Endothelial cell of umbilical vein (primary cell): ENCODE results near the gene PLAAT3. TPM values are rescaled to one million over a fixed set of nuclear protein-coding genes. Genes with fewer than 3 reads are reported as not detected.
A peak's percentile ranks its signal among the peaks of the same experiment; 100 is the strongest.

Experiments used
- BruUV-seq: library from RNA; stranded (reverse); fragments of 400-500 nt; replicated peaks from 2 replicates; lab custom pipeline; 2021; lab: Mats Ljungman, UMichigan
- CTCF ChIA-PET: fragments of 300-600, 350-600 bp; sonication (Branson Sonifier 250); formaldehyde crosslinking; loops from one replicate; lab custom pipeline; 2021; ENCODE audit warnings: antibody characterized with exemption, inconsistent platforms; lab: Charles Lee
- POLR2A ChIA-PET: fragments of 300-600, 350-600 bp; sonication (Branson Sonifier 250); formaldehyde crosslinking; loops from one replicate; lab custom pipeline; 2021; ENCODE audit warnings: antibody characterized with exemption, inconsistent platforms; lab: Charles Lee
- DNase-seq: peaks from one replicate; pipeline ENCODE4 v3.0.0-alpha.2; 2011; ENCODE audit warnings: low read depth, low spot score
- FAIRE-seq: peaks from 2 replicates; lab custom pipeline; 2011; peaks lifted over from hg19 to GRCh38; lab: Jason Lieb, UNC
- H2AFZ ChIP-seq: 2 replicates; pipeline ENCODE4 v1.6.0; 2012; ENCODE audit warnings: low read depth, low read length, control low read depth, inconsistent platforms
- H3K27ac ChIP-seq: 2 replicates; pipeline ENCODE4 v1.5.1; 2011; ENCODE audit warnings: low read depth, mild to moderate bottlenecking, control low read depth, low read length, moderate library complexity; ENCODE audit not compliant: insufficient read depth
- H3K27me3 ChIP-seq, 2 experiments: 2 replicates each; pipeline versions ENCODE4 v1.6.0 to v1.6.1; 2011; ENCODE audit warnings: low read length in 2 of 2, mixed read lengths in 1 of 2; ENCODE audit not compliant: control insufficient read depth in 2 of 2, insufficient read depth in 2 of 2
- H3K36me3 ChIP-seq, 2 experiments: 2 replicates in 1 of 2; 3 replicates in 1 of 2; pipeline ENCODE4 v1.5.1; 2011; ENCODE audit warnings: low read length in 2 of 2, mild to moderate bottlenecking in 1 of 2, moderate library complexity in 1 of 2; ENCODE audit not compliant: control insufficient read depth in 2 of 2, insufficient read depth in 2 of 2; ENCODE audit errors: extremely low read depth in 1 of 2
- H3K4me1 ChIP-seq: 3 replicates; pipeline ENCODE4 v1.5.1; 2011; ENCODE audit warnings: mild to moderate bottlenecking, low read length; ENCODE audit not compliant: control insufficient read depth, insufficient read depth; ENCODE audit errors: extremely low read depth
- H3K4me2 ChIP-seq: 2 replicates; pipeline ENCODE4 v1.6.1; 2011; ENCODE audit warnings: low read length, control low read depth, mixed read lengths; ENCODE audit not compliant: insufficient read depth
- H3K4me3 ChIP-seq, 3 experiments: fragments of 200-600 bp in 1 of 3; sonication (generic), shearing (Covaris generic) in 1 of 3; replicated peaks in 1 of 3; 2 replicates each; pipeline ENCODE4 v1.5.1; 2011 to 2016; ENCODE audit warnings: control low read depth in 3 of 3, low read length in 3 of 3, mild to moderate bottlenecking in 2 of 3, inconsistent platforms in 1 of 3, low read depth in 1 of 3, moderate library complexity in 1 of 3; ENCODE audit not compliant: insufficient read depth in 1 of 3
- H3K79me2 ChIP-seq: 2 replicates; pipeline ENCODE4 v1.6.0; 2012; ENCODE audit warnings: low read length, inconsistent platforms; ENCODE audit not compliant: control insufficient read depth, insufficient read depth
- H3K9ac ChIP-seq: replicated peaks from 2 replicates; pipeline ENCODE3; 2011; ENCODE audit warnings: low read length, control low read depth; ENCODE audit not compliant: insufficient read depth; ENCODE audit errors: extremely low read depth
- H3K9me1 ChIP-seq: replicated peaks from 3 replicates; pipeline ENCODE4 v1.6.0; 2011; ENCODE audit warnings: mild to moderate bottlenecking, low read length; ENCODE audit not compliant: control insufficient read depth, insufficient read depth; ENCODE audit errors: extremely low read depth
- H3K9me3 ChIP-seq: replicated peaks from 2 replicates; pipeline ENCODE4 v1.5.1; 2012; ENCODE audit warnings: low read length, inconsistent platforms; ENCODE audit not compliant: control insufficient read depth, insufficient read depth
- H4K20me1 ChIP-seq: replicated peaks from 2 replicates; pipeline ENCODE3; 2011; ENCODE audit warnings: mild to moderate bottlenecking, low read length; ENCODE audit not compliant: control insufficient read depth, insufficient read depth; ENCODE audit errors: extremely low read depth
- CTCF ChIP-seq, 2 donors: IDR thresholded peaks; 1 replicate in 1 of 2; 2 replicates in 1 of 2; pipeline ENCODE4 v1.5.1; 2011; ENCODE audit warnings: low read length in 2 of 2, mild to moderate bottlenecking in 2 of 2, moderate library complexity in 2 of 2, control low read depth in 1 of 2, inconsistent platforms in 1 of 2, low read depth in 1 of 2; ENCODE audit not compliant: insufficient read depth in 1 of 2; ENCODE audit errors: extremely low read depth in 1 of 2
- EZH2 ChIP-seq: IDR thresholded peaks from 2 replicates; pipeline ENCODE4 v1.6.1; 2012; ENCODE audit warnings: borderline replicate concordance, low read depth, mild to moderate bottlenecking, moderate library complexity, low read length, inconsistent platforms; ENCODE audit not compliant: severe bottlenecking
- FOS ChIP-seq: IDR thresholded peaks from 2 replicates; pipeline ENCODE4 v1.6.1; 2011; ENCODE audit warnings: mild to moderate bottlenecking, low read length, moderate library complexity, borderline replicate concordance; ENCODE audit not compliant: insufficient read depth
- GATA2 ChIP-seq: IDR thresholded peaks from 2 replicates; pipeline ENCODE4 v1.7.0; 2011; ENCODE audit warnings: low read depth, mild to moderate bottlenecking, moderate library complexity, mixed read lengths, low read length; ENCODE audit not compliant: insufficient read length, insufficient read depth
- JUN ChIP-seq: IDR thresholded peaks from 2 replicates; pipeline ENCODE4 v1.6.1; 2011; ENCODE audit warnings: borderline replicate concordance, low read depth; ENCODE audit not compliant: insufficient read length, insufficient read depth
- MYC ChIP-seq: IDR thresholded peaks from one replicate; pipeline ENCODE4 v1.6.1; 2011; ENCODE audit warnings: mild to moderate bottlenecking, low read depth, low read length
- POLR2A ChIP-seq: IDR thresholded peaks from 2 replicates; pipeline ENCODE4 v1.6.1; 2012; ENCODE audit warnings: low read depth, mild to moderate bottlenecking, control low read depth, low read length
- POLR2AphosphoS5 ChIP-seq: IDR thresholded peaks from 2 replicates; pipeline ENCODE4 v1.6.1; 2012; ENCODE audit warnings: low read depth, mild to moderate bottlenecking, control low read depth, low read length, moderate library complexity; ENCODE audit not compliant: insufficient read depth
- dilution Hi-C: fragments of 300-500 bp; cut with MboI; formaldehyde crosslinking; loops from one replicate; pipeline ENCODE4 v1.15.0; 2019; ENCODE audit warnings: low sequenced_read_pairs; ENCODE audit not compliant: extremely low pct_ligation_motif_present
- intact Hi-C: fragments of 100-400 bp; cut with micrococcal nuclease; formaldehyde crosslinking; loops from one replicate; pipeline ENCODE4 v1.10.0; 2022
- polyA plus RNA-seq, 4 experiments: library from polyadenylated mRNA; depleted of rRNA in 3 of 4; stranded (reverse) in 3 of 4; unstranded in 1 of 4; fragments of >200 nt; gene quantifications; 2 replicates each; pipeline versions ENCODE4 v1.2.1 to v1.2.3, GENCODE V29; 2011 to 2012; ENCODE audit warnings: missing spikeins in 1 of 4
- total RNA-seq: library from RNA; stranded (reverse); gene quantifications from 2 replicates; pipeline ENCODE4 v1.2.3, GENCODE V29; 2021

PLAAT3 gene
- total and polyA plus RNA-seq, 2 donors (not counting 3 experiments of a cell fraction or from before 2014, with no cell fraction given): 22.8 to 40.2 TPM

GRCh38 chr11:63608353-63609345 is 5.6 kb downstream of the PLAAT3 start:
- H2AFZ ChIP-seq: no peak overlapping the region
- DNase-seq (no peak), FAIRE-seq (peak; percentile 31)
- dilution Hi-C loops (no loop called here), intact Hi-C loops (no loop called here)
- no peak overlapping the region for H3K4me2 ChIP-seq
- H3K36me3 ChIP-seq: no peaks in the 10 kb centered on the region
- no peaks in the 10 kb centered on the region for H4K20me1 ChIP-seq
- H3K9me3 ChIP-seq: no peaks in the 10 kb centered on the region
- H3K27me3 ChIP-seq: no peaks in the 10 kb centered on the region
- ChIA-PET CTCF (interaction anchor here (1.0 kb wide), 1 partner anchor 130 kb away, joined by 6 read pairs; no protein-coding TSS in a partner anchor), POLR2A (no interaction called here)
- no peak overlapping the region for H3K4me3 ChIP-seq
- peaks cover 23% of the 10 kb centered on the region for H3K4me1 ChIP-seq
- H3K79me2 ChIP-seq: peaks cover 15% of the 10 kb centered on the region
- BruUV-seq: no TSS peak
- H3K9ac ChIP-seq: no peak overlapping the region
- H3K9me1 ChIP-seq: no peaks in the 10 kb centered on the region
- TF ChIP-seq FOS: no peak
- TF ChIP-seq MYC: no peak
- no peak for TF ChIP-seq JUN
- TF ChIP-seq GATA2: no peak
- TF ChIP-seq POLR2AphosphoS5: no peak
- TF ChIP-seq CTCF (IDR thresholded peaks at IDR 0.05; ENCODE audit: extremely low read depth in 1 of 2, insufficient read depth in 1 of 2, low read depth in 1 of 2, low read length in 2 of 2): no peak
- no peak for TF ChIP-seq EZH2
- no peak for TF ChIP-seq POLR2A
- no peak overlapping the region for H3K27ac ChIP-seq
